Cardiac muscle cell (in vitro differentiated cells and primary cell): ENCODE data around the gene SGSH. TPM values are rescaled to one million over a fixed set of nuclear protein-coding genes. Genes with fewer than 3 reads are reported as not detected.

Source experiments
- DNase-seq, 2 donors: peaks; one replicate each; pipeline versions ENCODE4 v3.0.0 to v3.0.0-alpha.2; 2010 to 2017; ENCODE audit warnings: low read depth in 1 of 2, low spot score in 1 of 2
- H3K27ac ChIP-seq: fragments of 200-600 bp; sonication (generic); 2 replicates; pipeline ENCODE4 v1.5.1; 2016
- H3K27me3 ChIP-seq: fragments of 200-600 bp; sonication (generic); 2 replicates; pipeline ENCODE4 v1.6.0; 2016; ENCODE audit warnings: control low read depth
- H3K36me3 ChIP-seq: fragments of 200-600 bp; sonication (generic); 2 replicates; pipeline ENCODE4 v1.5.1; 2016; ENCODE audit warnings: control low read depth
- H3K4me1 ChIP-seq: fragments of 200-600 bp; sonication (generic); 2 replicates; pipeline ENCODE4 v1.8.1; 2017; ENCODE audit warnings: low read depth, mild to moderate bottlenecking, mixed run types
- H3K4me3 ChIP-seq: fragments of 200-600 bp; sonication (generic); 2 replicates; pipeline ENCODE4 v1.5.1; 2016; ENCODE audit warnings: mild to moderate bottlenecking
- H3K9me3 ChIP-seq: fragments of 200-600 bp; sonication (generic); 2 replicates; pipeline ENCODE4 v1.5.1; 2017; ENCODE audit warnings: low read depth, mild to moderate bottlenecking, control low read depth
- CTCF ChIP-seq: IDR thresholded peaks from 2 replicates; pipeline ENCODE4 v1.5.1; 2012; ENCODE audit warnings: low read depth, mild to moderate bottlenecking, low read length
- polyA plus RNA-seq: library from polyadenylated mRNA; unstranded; fragments of >200 nt; fragmentation: Nextera tagmentation; extraction: Ambion mirVana; gene quantifications from 2 replicates; pipeline ENCODE4 v1.2.1, GENCODE V29; 2016
- total RNA-seq: library from RNA; depleted of rRNA; stranded (reverse); fragments of >200 nt; gene quantifications from 2 replicates; pipeline ENCODE4 v1.2.3, GENCODE V29; 2016

Gene SGSH
- total and polyA plus RNA-seq, 2 experiments from 2014 or later = 56.6 to 63.2 TPM

- no peaks in the 10 kb centered on the region for H3K27me3 ChIP-seq
Observed at GRCh38 chr17:80183581-80184422, 36.3 kb downstream of the SGSH start.

GRCh38 chr17:80182845-80183223 is 37.3 kb downstream of the SGSH start:
- no peak for DNase-seq
- Histone ChIP-seq H3K9me3 (no peaks in the 10 kb centered on the region), H3K27ac (no peak overlapping the region), H3K36me3 (no peaks in the 10 kb centered on the region), H3K27me3 (no peaks in the 10 kb centered on the region), H3K4me1 (no peaks in the 10 kb centered on the region), H3K4me3 (no peak overlapping the region)
- no peak for TF ChIP-seq CTCF

More at GRCh38 chr17:80183581-80184422, 36.3 kb downstream of the SGSH start:
- TF ChIP-seq CTCF = no peak
- Histone ChIP-seq H3K4me1 (no peaks in the 10 kb centered on the region), H3K27ac (no peak overlapping the region), H3K9me3 (no peaks in the 10 kb centered on the region), H3K36me3 (no peaks in the 10 kb centered on the region), H3K4me3 (no peak overlapping the region)
- DNase-seq = no peak

- Histone ChIP-seq H3K4me1 (no peaks in the 10 kb centered on the region), H3K27ac (no peak overlapping the region), H3K36me3 (no peaks in the 10 kb centered on the region), H3K27me3 (no peaks in the 10 kb centered on the region), H3K9me3 (no peaks in the 10 kb centered on the region), H3K4me3 (no peak overlapping the region)
- TF ChIP-seq CTCF = no peak
- DNase-seq = no peak
Observed at GRCh38 chr17:80182118-80182844, 37.9 kb downstream of the SGSH start.

- no peak for TF ChIP-seq CTCF
- Histone ChIP-seq H3K27ac (no peak overlapping the region), H3K4me3 (no peak overlapping the region), H3K9me3 (no peaks in the 10 kb centered on the region), H3K27me3 (no peaks in the 10 kb centered on the region), H3K4me1 (no peaks in the 10 kb centered on the region), H3K36me3 (no peaks in the 10 kb centered on the region)
- DNase-seq = no peak
Observed at GRCh38 chr17:80181431-80181830, 38.7 kb downstream of the SGSH start.

GRCh38 chr17:80180192-80180591 is 39.9 kb downstream of the SGSH start:
- DNase-seq = no peak
- Histone ChIP-seq H3K27ac (no peak overlapping the region), H3K36me3 (no peaks in the 10 kb centered on the region), H3K9me3 (no peaks in the 10 kb centered on the region), H3K4me1 (no peaks in the 10 kb centered on the region), H3K27me3 (no peaks in the 10 kb centered on the region), H3K4me3 (no peak overlapping the region)
- TF ChIP-seq CTCF = no peak
